OCI-LY1 (cell line): Measurements from ENCODE around the gene ARL3.

Source experiments
- H2AFZ ChIP-seq: fragments of 200-600 bp; sonication (generic), shearing (Covaris generic); 2 replicates; pipeline ENCODE4 v1.6.0; 2014; ENCODE audit warnings: antibody characterized with exemption, mild to moderate bottlenecking, low read length
- H3F3A ChIP-seq: fragments of 200-600 bp; sonication (generic), shearing (Covaris generic); 2 replicates; pipeline ENCODE4 v1.6.0; 2014; ENCODE audit warnings: mild to moderate bottlenecking, antibody characterized with exemption, low read length, moderate library complexity; ENCODE audit not compliant: insufficient read depth
- H3K27ac ChIP-seq: fragments of 200-600 bp; sonication (generic); 2 replicates; pipeline ENCODE4 v1.5.1; 2014; ENCODE audit warnings: low read length, mixed run types, mild to moderate bottlenecking, low read depth; ENCODE audit not compliant: poor library complexity, severe bottlenecking
- H3K27me3 ChIP-seq: fragments of 200-600 bp; sonication (generic); 2 replicates; pipeline ENCODE4 v1.6.0; 2014; ENCODE audit warnings: antibody characterized with exemption, mild to moderate bottlenecking, low read length, moderate library complexity; ENCODE audit not compliant: insufficient read depth
- H3K36me3 ChIP-seq: fragments of 200-600 bp; sonication (generic); 2 replicates; pipeline ENCODE4 v1.6.1; 2014; ENCODE audit warnings: mild to moderate bottlenecking, antibody characterized with exemption, low read length, moderate library complexity, mixed read lengths; ENCODE audit not compliant: insufficient read depth
- H3K4me1 ChIP-seq: fragments of 200-600 bp; sonication (generic); 2 replicates; pipeline ENCODE4 v1.5.1; 2014; ENCODE audit warnings: mild to moderate bottlenecking, low read length, moderate library complexity; ENCODE audit not compliant: insufficient read depth, severe bottlenecking
- H3K4me2 ChIP-seq: fragments of 200-600 bp; sonication (generic), shearing (Covaris generic); 2 replicates; pipeline ENCODE4 v1.6.1; 2014; ENCODE audit warnings: low read length
- H3K4me3 ChIP-seq: fragments of 200-600 bp; sonication (generic); 2 replicates; pipeline ENCODE4 v1.5.1; 2014; ENCODE audit warnings: low read length, low read depth, mild to moderate bottlenecking, mixed read lengths; ENCODE audit not compliant: poor library complexity, severe bottlenecking
- H3K79me2 ChIP-seq: fragments of 200-600 bp; shearing (Covaris generic); 2 replicates; pipeline ENCODE4 v1.6.1; 2016; ENCODE audit warnings: mixed run types, low read length, mixed read lengths; ENCODE audit not compliant: insufficient read depth
- H3K9ac ChIP-seq: fragments of 200-600 bp; sonication (generic), shearing (Covaris generic); 2 replicates; pipeline ENCODE4 v1.6.1; 2014; ENCODE audit warnings: mild to moderate bottlenecking, low read length, mixed read lengths
- H3K9me2 ChIP-seq: fragments of 200-600 bp; sonication (generic), shearing (Covaris generic); 2 replicates; pipeline ENCODE4 v1.6.1; 2014; ENCODE audit warnings: low read depth, mild to moderate bottlenecking, low read length, mixed read lengths
- H3K9me3 ChIP-seq: fragments of 200-600 bp; shearing (Covaris generic); 2 replicates; pipeline ENCODE4 v1.6.1; 2014; ENCODE audit warnings: low read length, mixed read lengths
- H4K20me1 ChIP-seq: fragments of 200-600 bp; sonication (generic), shearing (Covaris generic); 2 replicates; pipeline ENCODE4 v1.6.0; 2016; ENCODE audit warnings: mild to moderate bottlenecking, low read length; ENCODE audit not compliant: insufficient read depth
- CTCF ChIP-seq: fragments of 200-600 bp; sonication (generic), shearing (Covaris generic); IDR thresholded peaks from 2 replicates; pipeline ENCODE4 v1.5.1; 2017; ENCODE audit warnings: mild to moderate bottlenecking, antibody characterized with exemption, low read length, moderate library complexity, mixed read lengths
- EZH2 ChIP-seq: fragments of 200-600 bp; sonication (generic), shearing (Covaris generic); IDR thresholded peaks from 2 replicates; pipeline ENCODE4 v1.8.0; 2017; ENCODE audit warnings: borderline replicate concordance, mixed run types, mild to moderate bottlenecking, antibody characterized with exemption, low read length, moderate library complexity, mixed read lengths

ARL3 gene

DNA sequence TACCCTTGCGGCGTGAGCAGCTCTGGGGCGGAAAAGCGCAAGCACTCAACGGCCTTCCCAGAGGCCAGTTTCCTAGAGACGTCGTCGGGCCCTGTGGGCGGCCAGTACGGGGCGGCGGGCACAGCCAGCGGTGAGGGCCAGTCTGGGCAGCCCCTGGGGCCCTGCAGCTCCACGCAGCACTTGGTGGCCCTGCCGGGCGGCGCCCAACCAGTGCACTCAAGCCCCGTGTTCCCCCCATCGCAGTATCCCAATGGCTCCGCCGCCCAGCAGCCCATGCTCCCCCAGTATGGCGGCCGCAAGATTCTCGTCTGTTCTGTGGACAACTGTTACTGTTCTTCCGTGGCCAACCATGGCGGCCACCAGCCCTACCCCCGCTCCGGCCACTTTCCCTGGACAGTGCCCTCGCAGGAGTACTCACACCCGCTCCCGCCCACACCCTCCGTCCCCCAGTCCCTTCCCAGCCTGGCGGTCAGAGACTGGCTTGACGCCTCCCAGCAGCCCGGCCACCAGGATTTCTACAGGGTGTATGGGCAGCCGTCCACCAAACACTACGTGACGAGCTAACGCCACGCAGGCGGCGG lies 57.3 kb downstream of the ARL3 start:
- no peak overlapping the region for H3K9ac ChIP-seq
- H3K9me2 ChIP-seq: no peaks in the 10 kb centered on the region
- 0 out of 2 replicates have a peak, but pooled peaks cover 4% of the 10 kb centered on the region for H3K79me2 ChIP-seq
- H3F3A ChIP-seq: peaks cover 6% of the 10 kb centered on the region; the same call in 1 of the 2 replicates
- no peak overlapping the region for H2AFZ ChIP-seq
- peaks cover 41% of the 10 kb centered on the region for H3K36me3 ChIP-seq
- peaks cover 60% of the 10 kb centered on the region for H3K4me1 ChIP-seq
- H3K9me3 ChIP-seq: no peaks in the 10 kb centered on the region
- no peak overlapping the region for H3K4me3 ChIP-seq
- no peak overlapping the region for H3K4me2 ChIP-seq
- no peaks in the 10 kb centered on the region for H4K20me1 ChIP-seq
- no peak for TF ChIP-seq EZH2
- no peak for TF ChIP-seq CTCF
- H3K27me3 ChIP-seq: no peaks in the 10 kb centered on the region
- H3K27ac ChIP-seq: no peak overlapping the region

- H3K36me3 ChIP-seq: peaks cover 41% of the 10 kb centered on the region
- H3K9ac ChIP-seq: no peak overlapping the region
- no peaks in the 10 kb centered on the region for H3K9me2 ChIP-seq
- no peaks in the 10 kb centered on the region for H3K27me3 ChIP-seq
- H3K4me3 ChIP-seq: no peak overlapping the region
- H3K4me1 ChIP-seq: peaks cover 61% of the 10 kb centered on the region
- H2AFZ ChIP-seq: no peak overlapping the region
- H3K4me2 ChIP-seq: no peak overlapping the region
- 0 out of 2 replicates have a peak, but pooled peaks cover 4% of the 10 kb centered on the region for H3K79me2 ChIP-seq
- H3K27ac ChIP-seq: no peak overlapping the region
- H3K9me3 ChIP-seq: no peaks in the 10 kb centered on the region
- no peak for TF ChIP-seq CTCF
- no peak for TF ChIP-seq EZH2
- no peaks in the 10 kb centered on the region for H4K20me1 ChIP-seq
- peaks cover 9% of the 10 kb centered on the region; the same call in 1 of the 2 replicates for H3F3A ChIP-seq
These were observed 58.2 kb downstream of the ARL3 start for GRCh38 chr10:102656026-102656425.

- Histone ChIP-seq H3K9ac (no peak overlapping the region), H3K27me3 (no peaks in the 10 kb centered on the region), H3K9me3 (no peaks in the 10 kb centered on the region), H3K36me3 (peaks cover 41% of the 10 kb centered on the region), H3K27ac (no peak overlapping the region), H2AFZ (no peak overlapping the region), H3K4me3 (no peak overlapping the region), H3K4me1 (peaks cover 61% of the 10 kb centered on the region), H4K20me1 (no peaks in the 10 kb centered on the region), H3K79me2 (peaks cover 9% of the 10 kb centered on the region; the same call in 1 of the 2 replicates), H3F3A (peaks cover 9% of the 10 kb centered on the region; the same call in 1 of the 2 replicates), H3K4me2 (no peak overlapping the region), H3K9me2 (no peaks in the 10 kb centered on the region)
- TF ChIP-seq CTCF (no peak), EZH2 (no peak)
These were observed 59.2 kb downstream of the ARL3 start for GRCh38 chr10:102654969-102655368.
